HL-60 (cell line): Measurements from ENCODE around the gene PPP2R5C.

ENCODE experiments used
- GABPA ChIP-seq: IDR thresholded peaks from 2 replicates; pipeline ENCODE4 v1.6.1; 2012; ENCODE audit warnings: low read depth
- POLR2AphosphoS5 ChIP-seq: IDR thresholded peaks from 2 replicates; pipeline ENCODE4 v1.6.1; 2012; ENCODE audit warnings: low read depth
- SPI1 ChIP-seq: IDR thresholded peaks from 2 replicates; pipeline ENCODE4 v1.6.1; 2012; ENCODE audit warnings: low read depth, mild to moderate bottlenecking, borderline replicate concordance
- TF ChIP-seq, protein P1 (sequence below): IDR thresholded peaks from one replicate; pipeline ENCODE4 v1.5.1; 2011; ENCODE audit warnings: low read length, control low read depth, inconsistent platforms; ENCODE audit not compliant: insufficient read depth

GRCh38 chr14:101865288-101865687 lies 103.8 kb downstream of the PPP2R5C start:
- TF ChIP-seq, protein P1, sequence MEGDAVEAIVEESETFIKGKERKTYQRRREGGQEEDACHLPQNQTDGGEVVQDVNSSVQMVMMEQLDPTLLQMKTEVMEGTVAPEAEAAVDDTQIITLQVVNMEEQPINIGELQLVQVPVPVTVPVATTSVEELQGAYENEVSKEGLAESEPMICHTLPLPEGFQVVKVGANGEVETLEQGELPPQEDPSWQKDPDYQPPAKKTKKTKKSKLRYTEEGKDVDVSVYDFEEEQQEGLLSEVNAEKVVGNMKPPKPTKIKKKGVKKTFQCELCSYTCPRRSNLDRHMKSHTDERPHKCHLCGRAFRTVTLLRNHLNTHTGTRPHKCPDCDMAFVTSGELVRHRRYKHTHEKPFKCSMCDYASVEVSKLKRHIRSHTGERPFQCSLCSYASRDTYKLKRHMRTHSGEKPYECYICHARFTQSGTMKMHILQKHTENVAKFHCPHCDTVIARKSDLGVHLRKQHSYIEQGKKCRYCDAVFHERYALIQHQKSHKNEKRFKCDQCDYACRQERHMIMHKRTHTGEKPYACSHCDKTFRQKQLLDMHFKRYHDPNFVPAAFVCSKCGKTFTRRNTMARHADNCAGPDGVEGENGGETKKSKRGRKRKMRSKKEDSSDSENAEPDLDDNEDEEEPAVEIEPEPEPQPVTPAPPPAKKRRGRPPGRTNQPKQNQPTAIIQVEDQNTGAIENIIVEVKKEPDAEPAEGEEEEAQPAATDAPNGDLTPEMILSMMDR = no peak
- TF ChIP-seq SPI1 (no peak), GABPA (no peak), POLR2AphosphoS5 (no peak)
